IMR-90 (cell line): ENCODE measurements around the gene ADCK1. TPM values are rescaled to one million over a fixed set of nuclear protein-coding genes. Genes with fewer than 3 reads are reported as not detected.

ENCODE experiments used
- ATAC-seq: fragments of 200-7000 bp; cut with Tn5 transposase; 2 replicates; pipeline ENCODE4 v1.9.1; 2020; ENCODE audit warnings: low read depth, mild to moderate bottlenecking, moderate library complexity
- BruUV-seq: library from RNA; stranded (reverse); fragments of 400-500 nt; replicated peaks from 2 replicates; lab custom pipeline; 2021; lab: Mats Ljungman, UMichigan
- CTCF ChIA-PET: fragments of 300-600 bp; formaldehyde crosslinking; extraction: SDS; loops from one replicate; lab custom pipeline; 2021; ENCODE audit warnings: antibody characterized with exemption; lab: Yijun Ruan, JAX
- POLR2A ChIA-PET: fragments of 300-600 bp; sonication (Branson Sonifier 250); formaldehyde crosslinking; loops from one replicate; lab custom pipeline; 2022; ENCODE audit warnings: antibody characterized with exemption; ENCODE audit not compliant: unreplicated experiment; lab: Charles Lee
- DNase-seq: peaks from one replicate; pipeline ENCODE4 v3.0.0; 2013
- H2AFZ ChIP-seq: replicated peaks from 2 replicates; pipeline ENCODE3; 2013; ENCODE audit warnings: low read length, mild to moderate bottlenecking; ENCODE audit not compliant: poor library complexity
- H2AK5ac ChIP-seq: 2 replicates; pipeline ENCODE4 v1.6.1; 2013; ENCODE audit warnings: low read depth, low read length, inconsistent platforms
- H2AK9ac ChIP-seq: replicated peaks from 2 replicates; pipeline ENCODE3; 2013; ENCODE audit warnings: mild to moderate bottlenecking, low read depth, low read length, moderate library complexity; ENCODE audit not compliant: poor library complexity
- H2BK120ac ChIP-seq: 2 replicates; pipeline ENCODE4 v1.6.1; 2013; ENCODE audit warnings: low read depth, low read length, inconsistent platforms
- H2BK15ac ChIP-seq: 3 replicates; pipeline ENCODE4 v1.6.1; 2013; ENCODE audit warnings: low read depth, low read length, inconsistent platforms
- H2BK20ac ChIP-seq: 2 replicates; pipeline ENCODE4 v1.6.1; 2013; ENCODE audit warnings: low read depth, mild to moderate bottlenecking, inconsistent platforms, low read length, moderate library complexity
- H2BK5ac ChIP-seq: 2 replicates; pipeline ENCODE4 v1.6.1; 2013; ENCODE audit warnings: mild to moderate bottlenecking, low read depth, low read length, inconsistent platforms; ENCODE audit not compliant: poor library complexity, severe bottlenecking
- H3K14ac ChIP-seq: replicated peaks from 2 replicates; pipeline ENCODE4 v1.6.1; 2013; ENCODE audit warnings: low read depth, low read length, inconsistent platforms
- H3K18ac ChIP-seq: 2 replicates; pipeline ENCODE4 v1.6.1; 2013; ENCODE audit warnings: low read depth, low read length, control low read depth
- H3K23ac ChIP-seq: 2 replicates; pipeline ENCODE4 v1.6.1; 2013; ENCODE audit warnings: low read depth, low read length, inconsistent platforms
- H3K27ac ChIP-seq: 2 replicates; pipeline ENCODE4 v1.5.1; 2013; ENCODE audit warnings: mild to moderate bottlenecking, control low read depth, low read length; ENCODE audit not compliant: insufficient read depth
- H3K27me3 ChIP-seq: 2 replicates; pipeline ENCODE4 v1.6.1; 2013; ENCODE audit warnings: low read length; ENCODE audit not compliant: control insufficient read depth, insufficient read depth
- H3K36me3 ChIP-seq: 2 replicates; pipeline ENCODE4 v1.6.1; 2013; ENCODE audit warnings: low read length, mixed read lengths; ENCODE audit not compliant: control insufficient read depth, insufficient read depth
- H3K4ac ChIP-seq: 2 replicates; pipeline ENCODE4 v1.6.1; 2013; ENCODE audit warnings: low read depth, low read length, inconsistent platforms
- H3K4me1 ChIP-seq: 2 replicates; pipeline ENCODE4 v1.6.1; 2013; ENCODE audit warnings: low read length, mixed read lengths; ENCODE audit not compliant: control insufficient read depth, insufficient read depth
- H3K4me2 ChIP-seq: 2 replicates; pipeline ENCODE4 v1.6.1; 2013; ENCODE audit warnings: low read depth, mild to moderate bottlenecking, control low read depth, low read length, moderate library complexity
- H3K4me3 ChIP-seq: 2 replicates; pipeline ENCODE4 v1.5.1; 2013; ENCODE audit warnings: low read depth, mild to moderate bottlenecking, control low read depth, low read length, moderate library complexity; ENCODE audit not compliant: insufficient read depth
- H3K56ac ChIP-seq: 2 replicates; pipeline ENCODE4 v1.6.1; 2013; ENCODE audit warnings: low read length, inconsistent platforms; ENCODE audit not compliant: insufficient read depth; ENCODE audit errors: extremely low read depth
- H3K79me1 ChIP-seq, 2 experiments: 2 replicates each; pipeline ENCODE4 v1.6.1; 2013; ENCODE audit warnings: low read length in 2 of 2, inconsistent platforms in 1 of 2, low read depth in 1 of 2
- H3K9ac ChIP-seq: 2 replicates; pipeline ENCODE4 v1.6.1; 2013; ENCODE audit warnings: low read depth, low read length, control low read depth
- H3K9me1 ChIP-seq: 2 replicates; pipeline ENCODE4 v1.6.1; 2013; ENCODE audit warnings: low read length, inconsistent platforms; ENCODE audit not compliant: insufficient read depth
- H3K9me3 ChIP-seq: 2 replicates; pipeline ENCODE4 v1.6.1; 2013; ENCODE audit warnings: low read length; ENCODE audit not compliant: control insufficient read depth, insufficient read depth
- H4K20me1 ChIP-seq: 2 replicates; pipeline ENCODE4 v1.6.1; 2013; ENCODE audit warnings: low read length, inconsistent platforms; ENCODE audit not compliant: insufficient read depth
- H4K5ac ChIP-seq: 2 replicates; pipeline ENCODE4 v1.6.1; 2013; ENCODE audit warnings: mild to moderate bottlenecking, low read depth, low read length, control low read depth
- H4K8ac ChIP-seq, 2 experiments: 2 replicates each; pipeline ENCODE4 v1.6.1; 2013; ENCODE audit warnings: low read depth in 2 of 2, low read length in 2 of 2, control low read depth in 1 of 2, inconsistent platforms in 1 of 2
- H4K91ac ChIP-seq: 2 replicates; pipeline ENCODE4 v1.6.1; 2013; ENCODE audit warnings: low read depth, low read length, inconsistent platforms; ENCODE audit not compliant: insufficient read depth
- CHD1 ChIP-seq: IDR thresholded peaks from 2 replicates; pipeline ENCODE4 v1.6.1; 2012; ENCODE audit warnings: low read depth, low read length, improper control_type of control experiment
- MAZ ChIP-seq: IDR thresholded peaks from 2 replicates; pipeline ENCODE4 v1.6.1; 2012; ENCODE audit warnings: low read depth, mild to moderate bottlenecking, low read length, improper control_type of control experiment, moderate library complexity, borderline replicate concordance
- MXI1 ChIP-seq: IDR thresholded peaks from 2 replicates; pipeline ENCODE4 v1.6.1; 2012; ENCODE audit warnings: low read depth, mild to moderate bottlenecking, low read length, moderate library complexity, borderline replicate concordance
- RAD21 ChIP-seq: IDR thresholded peaks from 2 replicates; pipeline ENCODE4 v1.6.1; 2012; ENCODE audit warnings: low read length, improper control_type of control experiment
- WGBS, 2 experiments: methylation state at CpG; one replicate each; pipeline versions ENCODE4 v1.1.5 to v1.1.7; 2013; ENCODE audit warnings: missing lambda C conversion rate in 2 of 2; ENCODE audit not compliant: insufficient read length in 1 of 2; ENCODE audit errors: extremely low coverage in 2 of 2; 5-methylcytosine and 5-hydroxymethylcytosine counted together
- dilution Hi-C: fragments of 300-500 bp; cut with HindIII; formaldehyde crosslinking; loops from one replicate; pipeline ENCODE4 v1.14.3; 2018; ENCODE audit warnings: low sequenced_read_pairs; ENCODE audit not compliant: unreplicated experiment
- in situ Hi-C: fragments of 300-500 bp; cut with MboI; formaldehyde crosslinking; loops from 3 replicates; pipeline ENCODE4 v1.14.3; 2019; ENCODE audit warnings: low sequenced_read_pairs, inconsistent platforms, mixed read lengths
- intact Hi-C: fragments of 100-400 bp; cut with micrococcal nuclease; formaldehyde crosslinking; loops from 2 replicates; pipeline ENCODE4 v1.10.0; 2022
- polyA plus RNA-seq, 3 experiments: library from polyadenylated mRNA; depleted of rRNA; stranded (reverse); fragments of >200 nt; gene quantifications; 2 replicates each; pipeline ENCODE4 v1.2.3, GENCODE V29; 2012; ENCODE audit warnings: low replicate concordance in 1 of 3
- total RNA-seq: library from RNA; depleted of rRNA; stranded (reverse); fragments of >200 nt; gene quantifications from 2 replicates; pipeline ENCODE4 v1.2.3, GENCODE V29; 2012

Gene ADCK1
- total and polyA plus RNA-seq, 2 of the 4 experiments (the other 2 are of a cell fraction): 1.6 to 4.6 TPM

- Histone ChIP-seq H3K79me1 (no peaks in the 10 kb centered on the region), H3K23ac (no peak overlapping the region), H3K4ac (no peak overlapping the region), H3K9ac (no peak overlapping the region), H4K20me1 (no peaks in the 10 kb centered on the region), H3K27ac (no peak overlapping the region), H2BK5ac (no peak overlapping the region), H3K4me2 (no peak overlapping the region), H3K18ac (no peak overlapping the region), H3K14ac (no peak overlapping the region), H3K36me3 (no peaks in the 10 kb centered on the region), H2BK120ac (no peak overlapping the region), H2BK15ac (no peak overlapping the region), H3K56ac (no peak overlapping the region), H3K4me1 (no peaks in the 10 kb centered on the region), H3K27me3 (no peaks in the 10 kb centered on the region), H4K91ac (no peak overlapping the region), H2AK9ac (no peak overlapping the region), H3K4me3 (no peak overlapping the region), H2AFZ (no peak overlapping the region), H2BK20ac (no peak overlapping the region), H4K5ac (no peak overlapping the region), H4K8ac (no peak overlapping the region), H3K9me3 (no peaks in the 10 kb centered on the region), H2AK5ac (no peak overlapping the region), H3K9me1 (no peaks in the 10 kb centered on the region)
- TF ChIP-seq MXI1 (no peak), CHD1 (no peak), MAZ (no peak), RAD21 (no peak)
- ATAC-seq (no peak), DNase-seq (no peak)
- CTCF ChIA-PET: no interaction called here
- in situ Hi-C loops: no loop called here
- intact Hi-C loops: no loop called here
- no TSS peak for BruUV-seq
- POLR2A ChIA-PET: no interaction called here
- no CpG with 5 or more reads among the region's 2 CpGs for WGBS, 2 experiments
- dilution Hi-C loops: no loop called here
These were observed 118.5 kb downstream of the ADCK1 start for GRCh38 chr14:77918448-77918847.
